ENCODE measurements around the gene NDUFAF2.

The NDUFAF2 gene

GRCh38 chr5:61114441-61114840, 169.4 kb downstream of the NDUFAF2 start:
- H2AK5ac ChIP-seq (ENCODE audit: low read depth, low read length), result no peak overlapping the region
- H4K91ac ChIP-seq (ENCODE audit: low read depth, low read length, poor library complexity), result no peak overlapping the region
- no peak overlapping the region for H4K8ac ChIP-seq (ENCODE audit: low read depth, low read length)
- no peak overlapping the region for H3K27ac ChIP-seq (replicated peaks; ENCODE audit: low read length)
- H3K18ac ChIP-seq (ENCODE audit: low read length), result no peak overlapping the region
- no peaks in the 10 kb centered on the region for H3K9me3 ChIP-seq (replicated peaks in 1 of 2; ENCODE audit: control insufficient read depth in 2 of 2, insufficient read depth in 1 of 2, low read depth in 1 of 2, low read length in 2 of 2)
- no peak overlapping the region for H2BK120ac ChIP-seq (ENCODE audit: low read depth, low read length)
- no peak overlapping the region for H2BK5ac ChIP-seq (ENCODE audit: low read length)
- no peak overlapping the region for H3K4me3 ChIP-seq (ENCODE audit: low read length in 2 of 2)
- WGBS, 2 donors (ENCODE audit: extremely low coverage in 2 of 2, insufficient read length in 2 of 2, insufficient replicate concordance in 1 of 2), result no CpG with 5 or more reads among the region's 1 CpG
- H3K4me2 ChIP-seq (ENCODE audit: insufficient read depth, low read length, poor library complexity, severe bottlenecking), result no peak overlapping the region
- no peaks in the 10 kb centered on the region for H3K79me1 ChIP-seq (ENCODE audit: low read depth, low read length)
- no peak overlapping the region for H2BK12ac ChIP-seq (ENCODE audit: low read length)
- no peaks in the 10 kb centered on the region for H3K4me1 ChIP-seq (ENCODE audit: control insufficient read depth in 2 of 2, insufficient read depth in 1 of 2, low read depth in 1 of 2, low read length in 2 of 2)
- no peak overlapping the region for H3K9ac ChIP-seq (ENCODE audit: low read depth, low read length, poor library complexity)
- no peak for DNase-seq (ENCODE audit: low spot score)
- H3K4ac ChIP-seq (ENCODE audit: low read length), result no peak overlapping the region
- no peak overlapping the region for H2AFZ ChIP-seq (ENCODE audit: low read length)
- H3K36me3 ChIP-seq (replicated peaks in 1 of 2; ENCODE audit: control insufficient read depth in 2 of 2, insufficient read depth in 2 of 2, low read length in 2 of 2), result no peaks in the 10 kb centered on the region
- H3K14ac ChIP-seq (ENCODE audit: low read length), result no peak overlapping the region
- no peak overlapping the region for H3K23ac ChIP-seq (ENCODE audit: low read depth, low read length, poor library complexity)
- no peak overlapping the region for H2BK15ac ChIP-seq (ENCODE audit: low read length)
- H3K27me3 ChIP-seq (ENCODE audit: control insufficient read depth in 3 of 3, insufficient read depth in 3 of 3, low read depth in 1 of 3, low read length in 3 of 3), result no peaks in the 10 kb centered on the region

- H2BK120ac ChIP-seq (ENCODE audit: low read depth, low read length), result no peak overlapping the region
- no peaks in the 10 kb centered on the region for H3K9me3 ChIP-seq (replicated peaks in 1 of 2; ENCODE audit: control insufficient read depth in 2 of 2, insufficient read depth in 1 of 2, low read depth in 1 of 2, low read length in 2 of 2)
- H2BK15ac ChIP-seq (ENCODE audit: low read length), result no peak overlapping the region
- H3K4me2 ChIP-seq (ENCODE audit: insufficient read depth, low read length, poor library complexity, severe bottlenecking), result no peak overlapping the region
- H3K4ac ChIP-seq (ENCODE audit: low read length), result no peak overlapping the region
- no peaks in the 10 kb centered on the region for H3K27me3 ChIP-seq (ENCODE audit: control insufficient read depth in 3 of 3, insufficient read depth in 3 of 3, low read depth in 1 of 3, low read length in 3 of 3)
- no peak overlapping the region for H2AK5ac ChIP-seq (ENCODE audit: low read depth, low read length)
- H3K14ac ChIP-seq (ENCODE audit: low read length), result no peak overlapping the region
- no peak overlapping the region for H3K27ac ChIP-seq (replicated peaks; ENCODE audit: low read length)
- H4K8ac ChIP-seq (ENCODE audit: low read depth, low read length), result no peak overlapping the region
- no peaks in the 10 kb centered on the region for H3K36me3 ChIP-seq (replicated peaks in 1 of 2; ENCODE audit: control insufficient read depth in 2 of 2, insufficient read depth in 2 of 2, low read length in 2 of 2)
- no peak overlapping the region for H3K18ac ChIP-seq (ENCODE audit: low read length)
- no peak overlapping the region for H2BK5ac ChIP-seq (ENCODE audit: low read length)
- H4K91ac ChIP-seq (ENCODE audit: low read depth, low read length, poor library complexity), result no peak overlapping the region
- H3K23ac ChIP-seq (ENCODE audit: low read depth, low read length, poor library complexity), result no peak overlapping the region
- H2AFZ ChIP-seq (ENCODE audit: low read length), result no peak overlapping the region
- H3K79me1 ChIP-seq (ENCODE audit: low read depth, low read length), result no peaks in the 10 kb centered on the region
- H3K4me1 ChIP-seq (ENCODE audit: control insufficient read depth in 2 of 2, insufficient read depth in 1 of 2, low read depth in 1 of 2, low read length in 2 of 2), result no peaks in the 10 kb centered on the region
- no peak for DNase-seq (ENCODE audit: low spot score)
- H3K4me3 ChIP-seq (ENCODE audit: low read length in 2 of 2), result no peak overlapping the region
- no peak overlapping the region for H3K9ac ChIP-seq (ENCODE audit: low read depth, low read length, poor library complexity)
- no CpG with 5 or more reads among the region's 3 CpGs for WGBS, 2 donors (ENCODE audit: extremely low coverage in 2 of 2, insufficient read length in 2 of 2, insufficient replicate concordance in 1 of 2)
- no peak overlapping the region for H2BK12ac ChIP-seq (ENCODE audit: low read length)
Measured at GRCh38 chr5:61115968-61116367, 171.0 kb downstream of the NDUFAF2 start.

- no peak overlapping the region for H4K91ac ChIP-seq (ENCODE audit: low read depth, low read length, poor library complexity)
- no peak overlapping the region for H2BK5ac ChIP-seq (ENCODE audit: low read length)
- H2BK12ac ChIP-seq (ENCODE audit: low read length), result no peak overlapping the region
- no peaks in the 10 kb centered on the region for H3K79me1 ChIP-seq (ENCODE audit: low read depth, low read length)
- H3K36me3 ChIP-seq (replicated peaks in 1 of 2; ENCODE audit: control insufficient read depth in 2 of 2, insufficient read depth in 2 of 2, low read length in 2 of 2), result no peaks in the 10 kb centered on the region
- no peaks in the 10 kb centered on the region for H3K4me1 ChIP-seq (ENCODE audit: control insufficient read depth in 2 of 2, insufficient read depth in 1 of 2, low read depth in 1 of 2, low read length in 2 of 2)
- no peak overlapping the region for H3K4me2 ChIP-seq (ENCODE audit: insufficient read depth, low read length, poor library complexity, severe bottlenecking)
- no CpG with 5 or more reads among the region's 1 CpG for WGBS, 2 donors (ENCODE audit: extremely low coverage in 2 of 2, insufficient read length in 2 of 2, insufficient replicate concordance in 1 of 2)
- no peak overlapping the region for H2BK15ac ChIP-seq (ENCODE audit: low read length)
- no peak overlapping the region for H3K27ac ChIP-seq (replicated peaks; ENCODE audit: low read length)
- no peak overlapping the region for H3K4me3 ChIP-seq (ENCODE audit: low read length in 2 of 2)
- H2BK120ac ChIP-seq (ENCODE audit: low read depth, low read length), result no peak overlapping the region
- H4K8ac ChIP-seq (ENCODE audit: low read depth, low read length), result no peak overlapping the region
- no peak for DNase-seq (ENCODE audit: low spot score)
- H3K4ac ChIP-seq (ENCODE audit: low read length), result no peak overlapping the region
- H3K23ac ChIP-seq (ENCODE audit: low read depth, low read length, poor library complexity), result no peak overlapping the region
- H2AK5ac ChIP-seq (ENCODE audit: low read depth, low read length), result no peak overlapping the region
- H3K27me3 ChIP-seq (ENCODE audit: control insufficient read depth in 3 of 3, insufficient read depth in 3 of 3, low read depth in 1 of 3, low read length in 3 of 3), result no peaks in the 10 kb centered on the region
- no peak overlapping the region for H2AFZ ChIP-seq (ENCODE audit: low read length)
- H3K9me3 ChIP-seq (replicated peaks in 1 of 2; ENCODE audit: control insufficient read depth in 2 of 2, insufficient read depth in 1 of 2, low read depth in 1 of 2, low read length in 2 of 2), result no peaks in the 10 kb centered on the region
- H3K9ac ChIP-seq (ENCODE audit: low read depth, low read length, poor library complexity), result no peak overlapping the region
- H3K18ac ChIP-seq (ENCODE audit: low read length), result no peak overlapping the region
- H3K14ac ChIP-seq (ENCODE audit: low read length), result no peak overlapping the region
Measured at GRCh38 chr5:61119066-61119465, 174.1 kb downstream of the NDUFAF2 start.

GRCh38 chr5:61120534-61120933, 175.5 kb downstream of the NDUFAF2 start:
- Histone ChIP-seq H4K8ac (ENCODE audit: low read depth, low read length) (no peak overlapping the region), H2AFZ (ENCODE audit: low read length) (no peak overlapping the region), H3K23ac (ENCODE audit: low read depth, low read length, poor library complexity) (no peak overlapping the region), H3K36me3 (replicated peaks in 1 of 2; ENCODE audit: control insufficient read depth in 2 of 2, insufficient read depth in 2 of 2, low read length in 2 of 2) (no peaks in the 10 kb centered on the region), H3K4me2 (ENCODE audit: insufficient read depth, low read length, poor library complexity, severe bottlenecking) (no peak overlapping the region), H3K9me3 (replicated peaks in 1 of 2; ENCODE audit: control insufficient read depth in 2 of 2, insufficient read depth in 1 of 2, low read depth in 1 of 2, low read length in 2 of 2) (no peaks in the 10 kb centered on the region), H3K18ac (ENCODE audit: low read length) (no peak overlapping the region), H2BK15ac (ENCODE audit: low read length) (no peak overlapping the region), H3K4me1 (ENCODE audit: control insufficient read depth in 2 of 2, insufficient read depth in 1 of 2, low read depth in 1 of 2, low read length in 2 of 2) (no peaks in the 10 kb centered on the region), H2AK5ac (ENCODE audit: low read depth, low read length) (no peak overlapping the region), H3K14ac (ENCODE audit: low read length) (no peak overlapping the region), H3K27ac (replicated peaks; ENCODE audit: low read length) (no peak overlapping the region), H3K4me3 (ENCODE audit: low read length in 2 of 2) (no peak overlapping the region), H3K79me1 (ENCODE audit: low read depth, low read length) (no peaks in the 10 kb centered on the region), H3K9ac (ENCODE audit: low read depth, low read length, poor library complexity) (no peak overlapping the region), H2BK12ac (ENCODE audit: low read length) (no peak overlapping the region), H4K91ac (ENCODE audit: low read depth, low read length, poor library complexity) (no peak overlapping the region), H3K27me3 (ENCODE audit: control insufficient read depth in 3 of 3, insufficient read depth in 3 of 3, low read depth in 1 of 3, low read length in 3 of 3) (no peaks in the 10 kb centered on the region), H2BK5ac (ENCODE audit: low read length) (no peak overlapping the region), H3K4ac (ENCODE audit: low read length) (no peak overlapping the region), H2BK120ac (ENCODE audit: low read depth, low read length) (no peak overlapping the region)
- no peak for DNase-seq (ENCODE audit: low spot score)
- no CpG with 5 or more reads among the region's 1 CpG for WGBS, 2 donors (ENCODE audit: extremely low coverage in 2 of 2, insufficient read length in 2 of 2, insufficient replicate concordance in 1 of 2)
